Lower leg skin (tissue), 4 donors: ENCODE data around the gene CACNA1H. TPM values are rescaled to one million over a fixed set of nuclear protein-coding genes. Genes with fewer than 3 reads are reported as not detected.
"Not testable (repeated sequence)": the region's sequence is repeated elsewhere in the genome, so short reads cannot be mapped to it uniquely, and the experiment has no call there.

Experiments used
- DNase-seq, 2 donors: peaks; one replicate each; pipeline ENCODE4 v3.0.0-alpha.2; 2019; ENCODE audit warnings: low spot score in 2 of 2
- H3K4me3 ChIP-seq: fragments of 200-600 bp; sonication (generic); 2 replicates; pipeline ENCODE4 v1.5.1; 2017; ENCODE audit warnings: mild to moderate bottlenecking, low read depth; ENCODE audit not compliant: poor library complexity, severe bottlenecking
- POLR2A ChIP-seq, 2 donors: fragments of 450-650 bp; IDR thresholded peaks; one replicate each; pipeline ENCODE4 v1.6.1; 2016 to 2017; ENCODE audit warnings: antibody characterized with exemption in 2 of 2, mild to moderate bottlenecking in 1 of 2, moderate library complexity in 1 of 2
- WGBS, 2 donors: methylation state at CpG; one replicate each; pipeline ENCODE4 v1.1.5; 2018; 5-methylcytosine and 5-hydroxymethylcytosine counted together
- intact Hi-C: fragments of 100-400 bp; cut with DNase I; formaldehyde crosslinking; loops from one replicate; pipeline ENCODE4 v1.15.0; 2023; ENCODE audit warnings: low total_unique reads
- total RNA-seq, 4 donors: library from RNA; depleted of rRNA; stranded (reverse); fragments of >200 nt; gene quantifications; one replicate each; pipeline ENCODE4 v1.1.0, GENCODE V29; 2016
- TF ChIP-seq, protein P1 (sequence below), 3 donors: fragments of 450-650 bp; IDR thresholded peaks; one replicate each; pipeline ENCODE4 v1.5.1; 2016; ENCODE audit warnings: antibody characterized with exemption in 3 of 3, mild to moderate bottlenecking in 3 of 3, moderate library complexity in 2 of 3

CACNA1H gene
- total RNA-seq, 4 donors from 2014 or later, result 29.3 to 151 (median 72.1) TPM

DNA sequence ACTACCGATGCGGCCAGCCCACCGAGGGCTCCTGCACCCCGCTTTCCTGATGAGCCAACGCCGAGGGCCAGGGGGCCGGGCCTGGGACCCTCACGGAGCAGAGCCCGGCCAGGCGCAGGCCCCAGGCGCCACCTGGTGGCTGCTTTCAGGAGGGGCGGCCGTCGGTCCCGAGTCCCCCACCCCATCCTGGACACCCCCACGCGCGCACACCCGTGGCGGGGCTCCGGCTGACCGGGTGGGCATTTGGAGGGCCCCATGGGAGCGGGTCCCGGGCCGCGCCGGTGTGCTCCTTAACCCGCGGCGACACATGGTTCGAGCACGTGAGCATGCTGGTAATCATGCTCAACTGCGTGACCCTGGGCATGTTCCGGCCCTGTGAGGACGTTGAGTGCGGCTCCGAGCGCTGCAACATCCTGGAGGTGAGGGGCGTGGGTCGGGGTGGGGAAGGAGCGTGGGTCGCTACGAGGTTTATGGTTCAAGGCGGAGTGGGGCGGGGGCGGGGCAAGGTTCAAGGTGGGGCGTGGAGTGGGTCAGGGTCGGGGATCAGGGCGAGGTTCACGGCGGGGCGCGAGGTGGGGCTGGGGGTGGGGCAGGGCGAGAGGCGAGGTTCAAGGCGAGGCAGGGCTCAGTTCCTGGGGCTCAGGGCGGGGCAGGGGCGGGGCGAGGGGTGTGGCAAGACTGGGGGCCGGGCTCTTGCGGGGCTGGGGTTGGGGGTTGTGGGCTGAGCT lies 41.9 kb downstream of the CACNA1H start:
- no peak overlapping the region for H3K4me3 ChIP-seq
- intact Hi-C loops, result no loop called here
- 30 to 39% methylated on average over 25 to 39 of the region's 61 CpGs for WGBS, 2 donors
- TF ChIP-seq, protein P1, sequence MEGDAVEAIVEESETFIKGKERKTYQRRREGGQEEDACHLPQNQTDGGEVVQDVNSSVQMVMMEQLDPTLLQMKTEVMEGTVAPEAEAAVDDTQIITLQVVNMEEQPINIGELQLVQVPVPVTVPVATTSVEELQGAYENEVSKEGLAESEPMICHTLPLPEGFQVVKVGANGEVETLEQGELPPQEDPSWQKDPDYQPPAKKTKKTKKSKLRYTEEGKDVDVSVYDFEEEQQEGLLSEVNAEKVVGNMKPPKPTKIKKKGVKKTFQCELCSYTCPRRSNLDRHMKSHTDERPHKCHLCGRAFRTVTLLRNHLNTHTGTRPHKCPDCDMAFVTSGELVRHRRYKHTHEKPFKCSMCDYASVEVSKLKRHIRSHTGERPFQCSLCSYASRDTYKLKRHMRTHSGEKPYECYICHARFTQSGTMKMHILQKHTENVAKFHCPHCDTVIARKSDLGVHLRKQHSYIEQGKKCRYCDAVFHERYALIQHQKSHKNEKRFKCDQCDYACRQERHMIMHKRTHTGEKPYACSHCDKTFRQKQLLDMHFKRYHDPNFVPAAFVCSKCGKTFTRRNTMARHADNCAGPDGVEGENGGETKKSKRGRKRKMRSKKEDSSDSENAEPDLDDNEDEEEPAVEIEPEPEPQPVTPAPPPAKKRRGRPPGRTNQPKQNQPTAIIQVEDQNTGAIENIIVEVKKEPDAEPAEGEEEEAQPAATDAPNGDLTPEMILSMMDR (IDR thresholded peaks at IDR 0.05), result no peak
- no peak for DNase-seq

GRCh38 chr16:1195393-1195666 lies 42.4 kb downstream of the CACNA1H start:
- intact Hi-C loops, result no loop called here
- TF ChIP-seq, protein P1 (IDR thresholded peaks at IDR 0.05), result no peak
- no peak for TF ChIP-seq POLR2A (IDR thresholded peaks at IDR 0.05)
- H3K4me3 ChIP-seq, result no peak overlapping the region
- WGBS, 2 donors, result 63 to 77% methylated on average over 9 to 14 of the region's 14 CpGs
- no peak for DNase-seq

GRCh38 chr16:1196494-1196893 lies 43.6 kb downstream of the CACNA1H start:
- H3K4me3 ChIP-seq, result no peak overlapping the region
- no peak for DNase-seq
- intact Hi-C loops, result no loop called here
- 61 to 70% methylated on average over 10 to 11 of the region's 11 CpGs for WGBS, 2 donors
- TF ChIP-seq, protein P1 (IDR thresholded peaks at IDR 0.05), result no peak
- no peak for TF ChIP-seq POLR2A (IDR thresholded peaks at IDR 0.05)

- WGBS, 2 donors, result 63 to 71% methylated on average over 17 to 19 of the region's 19 CpGs
- H3K4me3 ChIP-seq, result no peak overlapping the region
- intact Hi-C loops, result no loop called here
- TF ChIP-seq POLR2A (IDR thresholded peaks at IDR 0.05), result no peak
- TF ChIP-seq, protein P1 (IDR thresholded peaks at IDR 0.05), result no peak
- no peak for DNase-seq
Observed at GRCh38 chr16:1197237-1197866, 44.4 kb downstream of the CACNA1H start.

DNA sequence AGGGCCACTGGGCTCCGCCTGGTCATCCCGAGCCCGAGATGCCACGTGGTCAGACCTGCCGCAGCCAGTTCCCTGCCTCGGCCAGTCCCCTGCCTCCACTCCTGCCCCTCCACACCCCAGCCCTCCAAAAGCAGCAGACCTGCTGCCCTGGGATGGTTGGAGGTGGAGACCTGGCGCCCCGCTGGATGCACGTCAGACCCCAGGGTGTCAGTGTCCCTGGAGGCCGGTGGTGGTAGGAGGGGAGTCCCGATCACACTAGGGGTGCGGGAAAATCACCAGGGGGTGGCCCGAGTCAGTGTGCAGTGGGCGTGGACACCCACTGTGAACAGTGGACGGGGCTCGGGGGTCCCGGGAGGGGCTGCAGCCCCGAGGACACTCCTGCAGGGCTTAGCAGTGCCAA lies 45.3 kb downstream of the CACNA1H start:
- H3K4me3 ChIP-seq, result no peak overlapping the region
- TF ChIP-seq POLR2A (IDR thresholded peaks at IDR 0.05), result no peak
- TF ChIP-seq, protein P1 (IDR thresholded peaks at IDR 0.05), result no peak
- no peak for DNase-seq
- 76 to 82% methylated on average over 7 to 14 of the region's 18 CpGs for WGBS, 2 donors
- intact Hi-C loops, result no loop called here

DNA sequence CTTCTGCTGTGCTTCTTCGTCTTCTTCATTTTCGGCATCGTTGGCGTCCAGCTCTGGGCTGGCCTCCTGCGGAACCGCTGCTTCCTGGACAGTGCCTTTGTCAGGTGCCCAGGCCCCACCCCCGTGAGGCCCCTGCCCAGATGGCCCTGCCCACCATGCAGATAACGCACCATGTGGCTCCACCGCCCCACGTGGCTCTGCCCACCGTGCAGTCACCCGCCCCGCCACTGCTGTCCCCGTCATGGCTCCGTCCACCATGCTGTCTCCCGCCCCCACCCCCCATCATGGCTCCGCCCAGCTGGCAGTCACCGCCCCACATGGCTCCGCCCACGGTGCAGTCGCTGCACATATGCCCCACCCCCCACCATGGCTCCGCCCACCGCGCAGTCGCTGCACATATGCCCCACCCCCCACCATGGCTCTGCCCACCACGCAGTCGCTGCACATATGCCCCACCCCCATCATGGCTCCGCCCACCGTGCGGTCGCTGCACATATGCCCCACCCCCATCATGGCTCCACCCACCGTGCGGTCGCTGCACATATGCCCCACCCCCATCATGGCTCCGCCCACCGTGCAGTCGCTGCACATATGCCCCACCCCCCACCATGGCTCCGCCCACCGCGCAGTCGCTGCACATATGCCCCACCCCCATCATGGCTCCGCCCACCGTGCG lies 45.9 kb downstream of the CACNA1H start:
- DNase-seq, intact Hi-C loops: not testable (repeated sequence)

More for the DNA sequence above, 45.9 kb downstream of the CACNA1H start:
- H3K4me3 ChIP-seq, result not testable (repeated sequence)
- 86 to 92% methylated on average over 25 to 26 of the region's 44 CpGs for WGBS, 2 donors
